GM18498 (cell line): ENCODE measurements around the gene MIER2.
"Not testable (repeated sequence)": the region's sequence is repeated elsewhere in the genome, so short reads cannot be mapped to it uniquely, and the experiment has no call there.

Experiments used
- ATAC-seq: cut with Tn5 transposase; IDR thresholded peaks from one replicate; pipeline ENCODE4 v1.9.1; 2021; ENCODE audit warnings: mild to moderate bottlenecking, moderate library complexity; ENCODE audit not compliant: unreplicated experiment

MIER2 gene

GRCh38 chr19:344625-345319 is at the start of gene MIER2:
MIER2 (minus strand) TSS chr19:344796; CDS start chr19:344782, 14 bp downstream.
- ATAC-seq, result peak; percentile 80

GRCh38 chr19:393560-393959 is 49.0 kb upstream of the MIER2 start:
- not testable (repeated sequence) for ATAC-seq

- ATAC-seq, result no peak
Measured at GRCh38 chr19:392375-392970, 47.9 kb upstream of the MIER2 start.

- ATAC-seq, result no peak
Measured at GRCh38 chr19:391726-392374, 47.3 kb upstream of the MIER2 start.

- no peak for ATAC-seq
Measured at GRCh38 chr19:391207-391557, 46.6 kb upstream of the MIER2 start.

GRCh38 chr19:390386-391206 is 46.0 kb upstream of the MIER2 start:
- no peak for ATAC-seq

- no peak for ATAC-seq
Measured at GRCh38 chr19:389935-390289, 45.3 kb upstream of the MIER2 start.

- no peak for ATAC-seq
Measured at GRCh38 chr19:389255-389934, 44.8 kb upstream of the MIER2 start.

- ATAC-seq, result no peak
Measured at GRCh38 chr19:388691-389090, 44.1 kb upstream of the MIER2 start.

GRCh38 chr19:387777-388176 is 43.2 kb upstream of the MIER2 start:
- no peak for ATAC-seq

- ATAC-seq, result not testable (repeated sequence)
Measured at GRCh38 chr19:386632-387301, 42.2 kb upstream of the MIER2 start.

GRCh38 chr19:386189-386588 is 41.6 kb upstream of the MIER2 start:
- ATAC-seq, result not testable (repeated sequence)

- no peak for ATAC-seq
Measured at GRCh38 chr19:384799-385169, 40.2 kb upstream of the MIER2 start.

GRCh38 chr19:383922-384798 is 39.6 kb upstream of the MIER2 start:
- ATAC-seq, result no peak

GRCh38 chr19:383040-383439 is 38.4 kb upstream of the MIER2 start:
- ATAC-seq, result no peak

GRCh38 chr19:382578-382977 is 38.0 kb upstream of the MIER2 start:
- not testable (repeated sequence) for ATAC-seq

GRCh38 chr19:381901-382300 is 37.3 kb upstream of the MIER2 start:
- not testable (repeated sequence) for ATAC-seq

GRCh38 chr19:380618-381219 is 36.1 kb upstream of the MIER2 start:
- ATAC-seq, result not testable (repeated sequence)

- ATAC-seq, result no peak
Measured at GRCh38 chr19:379796-380195, 35.2 kb upstream of the MIER2 start.
